Measurements from ENCODE around the gene OR4E1. TPM values are rescaled to one million over a fixed set of nuclear protein-coding genes. Genes with fewer than 3 reads are reported as not detected.

OR4E1 gene
- total and polyA plus RNA-seq, 8 donors, result not detected

DNA sequence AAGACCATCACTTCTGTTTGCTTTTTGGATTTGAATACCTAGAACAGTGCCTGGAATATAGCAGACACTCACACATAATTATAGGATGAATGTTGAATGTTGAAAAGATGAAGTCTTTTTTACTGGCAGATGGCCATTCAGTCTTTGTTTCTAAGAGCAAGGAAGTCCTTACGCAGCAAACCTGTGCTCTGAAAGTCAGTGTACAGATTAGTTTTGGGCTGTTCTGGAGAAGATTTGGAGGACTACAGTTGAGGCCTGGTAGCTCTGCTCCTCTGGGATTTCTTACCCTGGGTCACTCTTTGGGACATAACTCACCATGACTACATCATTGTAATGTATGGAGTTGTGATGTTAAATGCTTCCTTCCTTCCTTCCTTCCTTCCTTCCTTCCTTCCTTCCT lies 16.6 kb downstream of the OR4E1 start:
- no peak for FAIRE-seq
- TF ChIP-seq, protein P1, sequence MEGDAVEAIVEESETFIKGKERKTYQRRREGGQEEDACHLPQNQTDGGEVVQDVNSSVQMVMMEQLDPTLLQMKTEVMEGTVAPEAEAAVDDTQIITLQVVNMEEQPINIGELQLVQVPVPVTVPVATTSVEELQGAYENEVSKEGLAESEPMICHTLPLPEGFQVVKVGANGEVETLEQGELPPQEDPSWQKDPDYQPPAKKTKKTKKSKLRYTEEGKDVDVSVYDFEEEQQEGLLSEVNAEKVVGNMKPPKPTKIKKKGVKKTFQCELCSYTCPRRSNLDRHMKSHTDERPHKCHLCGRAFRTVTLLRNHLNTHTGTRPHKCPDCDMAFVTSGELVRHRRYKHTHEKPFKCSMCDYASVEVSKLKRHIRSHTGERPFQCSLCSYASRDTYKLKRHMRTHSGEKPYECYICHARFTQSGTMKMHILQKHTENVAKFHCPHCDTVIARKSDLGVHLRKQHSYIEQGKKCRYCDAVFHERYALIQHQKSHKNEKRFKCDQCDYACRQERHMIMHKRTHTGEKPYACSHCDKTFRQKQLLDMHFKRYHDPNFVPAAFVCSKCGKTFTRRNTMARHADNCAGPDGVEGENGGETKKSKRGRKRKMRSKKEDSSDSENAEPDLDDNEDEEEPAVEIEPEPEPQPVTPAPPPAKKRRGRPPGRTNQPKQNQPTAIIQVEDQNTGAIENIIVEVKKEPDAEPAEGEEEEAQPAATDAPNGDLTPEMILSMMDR (IDR thresholded peaks at IDR 0.05), result no peak
- H3K9me3 ChIP-seq, result no peaks in the 10 kb centered on the region
- WGBS, 2 donors, result 46 to 85% methylated on average over 1 of the region's 1 CpG
- H3K27ac ChIP-seq, result no peak overlapping the region
- no peak for DNase-seq
- H3K36me3 ChIP-seq, result no peaks in the 10 kb centered on the region
- H3K4me3 ChIP-seq, result no peak overlapping the region
- no peaks in the 10 kb centered on the region for H3K4me1 ChIP-seq
- intact Hi-C loops (cut with DNase I), result no loop called here
- ATAC-seq, result no peak
- H3K27me3 ChIP-seq, result peaks cover 0 to 3% (median 0%) of the 10 kb centered on the region in 4 donors

DNA sequence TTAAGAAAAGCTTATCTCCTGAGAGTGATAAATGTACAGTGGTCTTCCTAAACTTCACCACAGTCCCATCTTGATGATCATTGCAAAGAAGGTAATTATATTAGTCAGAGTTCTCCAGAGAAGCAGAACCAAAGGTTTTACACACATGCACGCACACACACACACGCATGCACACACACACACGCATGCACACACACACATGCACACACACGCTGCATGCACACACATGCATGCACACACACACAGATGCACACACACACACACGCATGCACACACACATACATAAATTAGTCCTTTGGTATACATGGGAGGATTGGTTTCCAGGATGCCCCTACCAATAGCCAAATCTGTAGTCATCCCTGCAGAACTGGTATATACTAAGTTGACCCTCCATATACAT lies 19.4 kb downstream of the OR4E1 start:
- TF ChIP-seq, protein P1 (IDR thresholded peaks at IDR 0.05), result no peak
- Histone ChIP-seq H3K4me1 (no peaks in the 10 kb centered on the region), H3K27ac (no peak overlapping the region), H3K27me3 (peaks cover 0 to 3% (median 0%) of the 10 kb centered on the region in 4 donors), H3K9me3 (no peaks in the 10 kb centered on the region), H3K4me3 (no peak overlapping the region), H3K36me3 (no peaks in the 10 kb centered on the region)
- 65 to 87% methylated on average over 5 of the region's 5 CpGs for WGBS, 2 donors
- FAIRE-seq (no peak), DNase-seq (no peak), ATAC-seq (no peak)
- intact Hi-C loops (cut with DNase I), result no loop called here

DNA sequence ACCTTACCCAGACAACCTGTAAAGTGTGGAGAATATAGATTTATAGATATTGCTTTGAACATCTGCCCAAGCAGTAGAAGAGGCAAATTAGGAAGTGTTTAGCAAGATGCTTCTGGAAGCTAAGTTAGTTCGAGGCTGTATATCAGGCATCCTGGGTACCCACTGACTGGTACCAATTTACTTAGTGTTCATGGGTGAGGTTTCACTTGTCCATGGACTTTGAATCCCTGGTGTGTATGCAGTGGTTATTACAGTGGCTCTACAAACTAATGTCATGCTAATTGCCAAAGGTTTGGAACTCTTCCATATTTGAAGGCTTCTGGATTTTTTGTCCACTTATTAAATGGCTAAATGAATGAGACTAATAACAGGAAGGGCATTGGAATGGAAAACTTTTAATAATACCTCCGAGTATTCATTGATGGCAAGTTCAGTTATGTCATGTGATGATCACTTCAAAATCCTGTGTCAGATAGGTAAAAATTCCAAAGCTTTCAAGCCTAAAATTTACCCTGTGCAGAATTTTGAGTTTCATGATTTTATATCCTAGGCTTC lies 20.2 kb downstream of the OR4E1 start, which contains the start of gene OR4E2:
TSS of gene OR4E2 (plus strand) at position 505 of the 555 bp plus-strand sequence. CDS start 11,248 bp downstream, outside the sequence.
- intact Hi-C loops (cut with DNase I), result no loop called here
- no peak for DNase-seq
- no peak within 1 kb of the TSS for H3K27ac ChIP-seq
- no peak for FAIRE-seq
- no peaks in the 10 kb centered on the region for H3K9me3 ChIP-seq
- TF ChIP-seq, protein P1 (IDR thresholded peaks at IDR 0.05), result no peak
- ATAC-seq, result no peak
- H3K4me1 ChIP-seq, result no peaks in the 10 kb centered on the region
- H3K4me3 ChIP-seq, result no peak within 1 kb of the TSS
- H3K27me3 ChIP-seq, result peaks cover 0 to 3% (median 0%) of the 10 kb centered on the region in 4 donors
- H3K36me3 ChIP-seq, result no peaks in the 10 kb centered on the region
- 50 to 67% methylated on average over 2 of the region's 2 CpGs for WGBS, 2 donors

DNA sequence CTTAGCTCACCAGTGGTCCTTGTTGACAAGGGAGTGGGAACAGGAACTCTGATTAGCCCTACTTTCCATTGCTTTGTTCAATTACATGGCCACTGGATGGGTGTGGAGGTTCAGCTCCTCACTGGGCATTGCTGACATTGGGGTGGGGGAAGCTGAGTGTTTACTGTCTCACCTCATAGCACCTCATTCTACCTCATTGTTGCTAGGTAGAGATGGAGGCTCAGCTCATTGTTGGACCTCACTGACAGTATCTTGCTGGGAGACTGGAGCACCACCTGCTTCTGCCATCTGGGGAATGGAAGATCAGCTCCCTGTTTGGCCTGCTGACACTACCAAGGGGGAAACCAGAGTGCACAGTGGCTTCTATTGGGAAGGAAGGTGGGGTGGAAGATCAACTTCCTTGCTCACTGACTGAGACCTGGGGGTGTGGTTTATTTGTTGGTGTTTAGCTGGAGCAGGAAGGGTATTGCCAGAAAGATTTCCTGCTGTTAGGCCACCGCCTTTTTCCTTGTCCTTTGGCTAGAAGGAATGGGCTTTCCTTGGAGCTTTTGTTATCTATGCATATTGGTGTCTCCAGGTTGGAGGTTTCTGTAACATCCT lies 21.3 kb downstream of the OR4E1 start:
- H3K36me3 ChIP-seq, result no peaks in the 10 kb centered on the region
- TF ChIP-seq, protein P1 (IDR thresholded peaks at IDR 0.05), result no peak
- no peaks in the 10 kb centered on the region for H3K9me3 ChIP-seq
- DNase-seq, result no peak
- WGBS, 2 donors, result 57 to 63% methylated on average over 1 of the region's 1 CpG
- no peaks in the 10 kb centered on the region for H3K4me1 ChIP-seq
- H3K4me3 ChIP-seq, result no peak overlapping the region
- intact Hi-C loops (cut with DNase I), result no loop called here
- ATAC-seq, result no peak
- peaks cover 0 to 3% (median 0%) of the 10 kb centered on the region in 4 donors for H3K27me3 ChIP-seq
- no peak for FAIRE-seq
- H3K27ac ChIP-seq, result no peak overlapping the region

DNA sequence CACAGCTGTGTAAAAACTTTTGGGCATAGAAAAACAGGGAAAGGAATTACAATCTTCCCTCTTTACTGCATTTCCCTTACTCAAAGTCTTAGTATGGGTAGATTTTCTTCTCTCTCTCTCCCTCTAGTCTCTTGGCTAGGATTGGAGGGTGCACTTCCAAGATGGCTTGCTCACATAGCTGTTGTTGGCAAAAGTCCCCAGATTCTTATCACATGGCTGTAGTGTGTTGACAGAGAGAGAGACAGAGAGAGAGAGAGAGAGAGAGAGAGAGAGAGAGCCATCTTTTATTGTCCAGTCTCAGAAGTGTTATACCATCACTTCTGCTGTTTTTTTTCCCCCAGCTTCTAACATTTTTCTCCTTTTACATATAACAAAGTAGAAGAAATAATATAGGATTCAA lies 26.2 kb downstream of the OR4E1 start:
- H3K4me1 ChIP-seq, result no peaks in the 10 kb centered on the region
- DNase-seq (no peak), FAIRE-seq (no peak), ATAC-seq (no peak)
- H3K9me3 ChIP-seq, result no peaks in the 10 kb centered on the region
- no peak overlapping the region for H3K4me3 ChIP-seq
- intact Hi-C loops (cut with DNase I), result no loop called here
- TF ChIP-seq, protein P1 (IDR thresholded peaks at IDR 0.05), result no peak
- H3K36me3 ChIP-seq, result no peaks in the 10 kb centered on the region
- no peak overlapping the region for H3K27ac ChIP-seq
- peaks cover 0 to 2% (median 0%) of the 10 kb centered on the region in 4 donors for H3K27me3 ChIP-seq
